ENCODE measurements around the gene SGK1.

DNA sequence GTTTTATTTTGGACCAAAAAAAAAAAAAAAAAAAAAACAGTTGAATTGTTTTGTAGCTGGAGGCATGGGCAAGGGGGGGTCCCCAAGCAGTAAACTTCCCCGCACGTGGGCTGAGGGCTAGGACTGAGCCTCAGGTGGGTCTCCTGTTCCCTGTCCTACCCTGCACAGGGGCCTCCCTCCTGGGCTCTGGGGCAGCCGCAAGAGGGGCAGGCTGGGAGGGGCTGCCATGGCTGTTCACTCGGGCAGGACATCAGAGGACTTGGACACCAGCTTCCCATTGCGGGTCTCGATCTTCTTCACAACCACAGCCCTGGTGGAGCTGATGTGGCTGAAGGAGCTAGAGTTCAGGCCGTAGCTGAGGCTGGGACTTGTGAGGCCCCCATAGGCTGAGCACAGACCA, 21.1 kb downstream of the SGK1 start:
- TF ChIP-seq, protein P1, sequence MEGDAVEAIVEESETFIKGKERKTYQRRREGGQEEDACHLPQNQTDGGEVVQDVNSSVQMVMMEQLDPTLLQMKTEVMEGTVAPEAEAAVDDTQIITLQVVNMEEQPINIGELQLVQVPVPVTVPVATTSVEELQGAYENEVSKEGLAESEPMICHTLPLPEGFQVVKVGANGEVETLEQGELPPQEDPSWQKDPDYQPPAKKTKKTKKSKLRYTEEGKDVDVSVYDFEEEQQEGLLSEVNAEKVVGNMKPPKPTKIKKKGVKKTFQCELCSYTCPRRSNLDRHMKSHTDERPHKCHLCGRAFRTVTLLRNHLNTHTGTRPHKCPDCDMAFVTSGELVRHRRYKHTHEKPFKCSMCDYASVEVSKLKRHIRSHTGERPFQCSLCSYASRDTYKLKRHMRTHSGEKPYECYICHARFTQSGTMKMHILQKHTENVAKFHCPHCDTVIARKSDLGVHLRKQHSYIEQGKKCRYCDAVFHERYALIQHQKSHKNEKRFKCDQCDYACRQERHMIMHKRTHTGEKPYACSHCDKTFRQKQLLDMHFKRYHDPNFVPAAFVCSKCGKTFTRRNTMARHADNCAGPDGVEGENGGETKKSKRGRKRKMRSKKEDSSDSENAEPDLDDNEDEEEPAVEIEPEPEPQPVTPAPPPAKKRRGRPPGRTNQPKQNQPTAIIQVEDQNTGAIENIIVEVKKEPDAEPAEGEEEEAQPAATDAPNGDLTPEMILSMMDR (IDR thresholded peaks at IDR 0.05), result no peak
- TF ChIP-seq POLR2A (IDR thresholded peaks at IDR 0.05; ENCODE audit: low read length) (no peak), SMC3 (IDR thresholded peaks at IDR 0.05) (no peak), ZSCAN20 (CRISPR knock-in tag; IDR thresholded peaks at IDR 0.05) (no peak)
- TF ChIP-seq, protein P2, sequence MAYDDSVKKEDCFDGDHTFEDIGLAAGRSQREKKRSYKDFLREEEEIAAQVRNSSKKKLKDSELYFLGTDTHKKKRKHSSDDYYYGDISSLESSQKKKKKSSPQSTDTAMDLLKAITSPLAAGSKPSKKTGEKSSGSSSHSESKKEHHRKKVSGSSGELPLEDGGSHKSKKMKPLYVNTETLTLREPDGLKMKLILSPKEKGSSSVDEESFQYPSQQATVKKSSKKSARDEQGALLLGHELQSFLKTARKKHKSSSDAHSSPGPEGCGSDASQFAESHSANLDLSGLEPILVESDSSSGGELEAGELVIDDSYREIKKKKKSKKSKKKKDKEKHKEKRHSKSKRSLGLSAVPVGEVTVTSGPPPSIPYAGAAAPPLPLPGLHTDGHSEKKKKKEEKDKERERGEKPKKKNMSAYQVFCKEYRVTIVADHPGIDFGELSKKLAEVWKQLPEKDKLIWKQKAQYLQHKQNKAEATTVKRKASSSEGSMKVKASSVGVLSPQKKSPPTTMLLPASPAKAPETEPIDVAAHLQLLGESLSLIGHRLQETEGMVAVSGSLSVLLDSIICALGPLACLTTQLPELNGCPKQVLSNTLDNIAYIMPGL (CRISPR knock-in tag; IDR thresholded peaks at IDR 0.05; ENCODE audit: borderline replicate concordance), result no peak
